IPS-NIHi11 (cell line): Measurements from ENCODE around the gene ALKBH7.

Experiments
- DNase-seq: peaks from one replicate; pipeline ENCODE4 v3.0.0; 2012; ENCODE audit warnings: mixed read lengths, low spot score

ALKBH7 gene

GRCh38 chr19:6424195-6424938 is 51.8 kb downstream of the ALKBH7 start, which contains the start of gene KHSRP:
TSS of gene KHSRP (minus strand) at chr19:6424811. CDS start at chr19:6424701, 110 bp downstream.
- DNase-seq, result peak; percentile 79
